ENCODE results near the gene SYT2.
A peak's percentile ranks its signal among the peaks of the same experiment; 100 is the strongest.

The SYT2 gene

DNA sequence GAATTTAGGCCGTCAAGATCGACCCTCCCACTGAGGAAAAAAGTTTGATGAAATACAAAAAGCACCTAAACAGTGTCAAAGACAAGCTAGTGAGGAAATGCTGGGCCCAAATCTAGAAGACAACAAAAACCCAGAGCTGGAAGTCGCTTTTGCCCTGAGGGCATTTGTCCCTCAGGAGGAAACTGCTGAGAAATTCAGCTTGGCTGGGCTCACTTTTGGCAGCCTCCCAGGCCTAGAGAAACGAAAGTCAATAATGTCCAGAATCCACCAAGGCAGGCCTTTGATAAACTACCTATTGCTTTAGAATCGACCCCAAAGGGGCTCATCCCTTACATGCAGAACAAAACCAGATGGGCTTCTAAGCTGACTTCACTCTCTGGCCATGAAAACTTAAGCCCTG is 38.9 kb downstream of the SYT2 start:
- DNase-seq = no peak

DNA sequence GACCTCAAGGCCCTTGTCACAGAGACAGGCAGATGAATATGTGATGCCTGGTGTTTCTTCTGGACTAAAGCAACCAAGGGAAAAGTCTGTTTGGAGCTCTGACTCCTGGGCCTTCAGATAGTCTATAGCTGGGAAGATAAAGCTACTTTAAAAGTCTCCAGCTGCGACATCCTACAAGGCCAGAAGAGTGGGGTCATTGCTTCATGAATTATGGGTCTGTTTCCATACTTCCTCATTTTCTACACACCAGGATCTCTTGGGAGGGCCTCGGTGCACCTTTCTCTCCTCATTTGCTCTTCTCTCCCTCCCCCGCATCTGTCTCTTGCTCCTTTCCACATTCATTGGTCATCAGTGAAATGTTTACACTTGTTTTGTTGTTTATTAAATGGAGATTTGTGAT is 44.8 kb downstream of the SYT2 start:
- no peak for DNase-seq

DNA sequence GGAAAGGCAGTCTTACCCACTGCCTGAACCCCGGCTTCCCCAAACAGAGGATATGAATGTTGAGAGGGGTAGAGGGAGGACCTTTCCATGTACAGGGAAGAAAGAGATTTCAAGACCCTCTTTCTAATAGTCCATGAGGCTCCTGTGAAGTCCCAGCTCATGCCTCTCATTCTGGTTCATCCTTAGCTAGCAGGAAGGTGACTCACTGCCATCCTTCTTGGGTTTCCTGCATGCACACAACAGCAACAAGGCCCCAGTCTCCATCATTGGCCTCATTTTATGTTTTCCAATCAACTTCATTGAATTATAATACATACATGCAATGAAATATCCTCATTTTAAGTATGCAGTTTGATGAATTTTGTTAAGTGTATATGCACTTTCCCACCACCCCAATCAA is 46.2 kb downstream of the SYT2 start:
- no peak for DNase-seq

DNA sequence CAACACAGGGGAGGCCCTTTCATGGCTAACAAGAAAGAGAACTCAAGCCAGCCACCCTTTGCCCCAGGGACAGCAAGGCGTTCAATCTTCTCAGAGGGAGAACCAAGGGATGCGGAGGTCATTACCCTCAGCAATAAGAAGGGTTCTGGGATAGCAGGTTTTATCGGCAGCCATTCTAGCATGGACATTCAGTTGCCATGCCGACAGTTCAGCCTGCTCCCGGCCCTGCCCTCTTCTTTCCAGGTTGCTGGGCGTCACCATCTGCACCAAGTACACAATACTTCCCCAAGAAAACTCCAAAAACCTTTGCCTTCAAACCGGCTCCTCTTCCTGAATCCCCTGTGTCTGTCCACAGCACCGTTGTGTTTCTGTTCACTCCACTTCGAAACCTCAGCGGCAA is 47.1 kb downstream of the SYT2 start:
- DNase-seq = no peak

DNA sequence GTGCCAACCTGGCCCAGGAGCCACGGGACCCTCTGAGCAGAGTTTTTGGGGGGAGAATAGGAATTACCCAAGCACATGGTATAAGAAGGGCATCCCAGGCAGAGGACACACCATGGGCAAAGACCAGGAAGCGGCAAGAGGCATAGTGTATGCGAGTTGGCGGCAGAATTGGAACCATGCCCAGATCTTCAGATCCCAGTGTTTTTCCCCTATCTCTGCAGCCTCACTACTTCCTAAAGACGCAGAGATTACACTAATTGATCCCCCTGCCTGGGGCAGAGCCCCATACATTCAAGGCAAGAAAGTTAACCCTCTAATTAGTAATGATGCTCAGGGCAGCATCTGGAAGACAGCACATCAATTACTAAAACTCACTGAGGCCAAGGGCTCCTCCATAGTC is 48.2 kb downstream of the SYT2 start:
- DNase-seq = no peak

DNA sequence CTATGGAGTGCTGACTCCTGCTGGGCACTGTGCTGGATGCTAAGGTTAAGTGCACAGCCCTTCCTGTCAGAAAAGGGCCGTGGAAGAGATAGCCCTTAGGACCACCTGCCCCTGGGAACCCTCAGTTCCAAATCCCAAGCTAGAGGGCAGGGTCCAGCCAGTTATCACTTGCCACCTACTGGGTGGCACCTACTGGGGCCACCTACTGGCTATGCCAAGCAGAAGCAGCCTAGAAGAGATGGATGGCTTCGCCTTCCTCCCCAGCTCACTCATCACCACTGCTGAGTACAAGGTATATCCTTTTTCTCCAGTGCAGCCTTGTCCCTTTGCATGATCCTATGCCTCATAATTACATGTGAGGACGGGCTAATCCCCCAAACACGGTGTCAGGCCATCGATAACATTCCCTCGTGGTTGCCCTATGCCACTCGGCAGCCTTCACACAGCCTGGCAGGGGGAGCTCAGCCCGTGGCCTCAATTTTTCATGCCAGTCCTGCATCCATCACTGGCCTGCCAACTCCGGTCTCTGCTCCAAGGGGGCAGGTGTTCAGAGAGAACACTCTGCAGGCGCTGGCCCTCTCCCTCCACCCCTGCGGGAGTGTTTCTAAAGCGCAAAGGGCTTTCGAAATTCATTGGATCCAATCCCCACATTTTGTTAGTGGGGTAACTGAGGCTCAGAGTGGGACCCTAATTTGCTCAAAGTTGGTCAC is 49.0 kb downstream of the SYT2 start:
- no peak for DNase-seq

DNA sequence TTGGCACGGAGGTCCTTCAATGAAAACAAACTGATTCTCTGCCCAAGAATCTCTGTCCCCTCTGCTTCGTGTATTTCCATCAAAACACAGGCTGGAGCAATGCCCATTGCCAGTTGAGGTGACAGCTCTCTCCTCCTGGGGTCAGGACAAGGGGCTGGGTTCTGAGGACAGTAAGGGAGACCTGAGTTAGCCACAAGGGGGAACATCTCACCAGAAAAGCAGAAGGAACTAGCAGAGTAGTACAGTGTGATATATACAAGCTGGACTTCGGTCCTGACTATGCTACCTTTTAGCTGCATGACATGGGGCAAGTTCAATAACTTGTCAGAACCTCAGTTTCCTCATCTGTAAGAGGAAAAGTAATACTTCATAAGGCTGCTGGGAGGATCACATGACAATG is 50.3 kb downstream of the SYT2 start:
- no peak for DNase-seq

DNA sequence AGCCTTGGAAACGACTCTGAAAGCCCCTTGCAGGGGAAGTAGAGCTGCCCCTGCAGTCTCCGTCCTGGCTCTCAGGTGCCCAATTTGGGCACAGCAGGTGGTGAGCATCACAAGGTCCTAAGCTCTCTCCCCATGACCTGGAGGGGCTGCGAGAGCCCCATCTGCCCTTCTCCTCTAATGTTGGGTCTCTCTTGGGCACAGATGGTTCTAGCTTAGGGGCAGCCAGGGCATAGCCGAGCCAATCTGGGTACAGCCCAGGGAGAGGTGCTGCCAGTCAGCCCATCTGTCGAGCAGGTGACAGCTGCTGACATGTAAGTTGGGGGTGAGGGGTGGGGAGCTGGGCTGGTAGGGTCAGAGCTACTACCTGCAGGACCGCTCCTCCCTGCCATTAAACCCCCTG is 50.7 kb downstream of the SYT2 start:
- no peak for DNase-seq

DNA sequence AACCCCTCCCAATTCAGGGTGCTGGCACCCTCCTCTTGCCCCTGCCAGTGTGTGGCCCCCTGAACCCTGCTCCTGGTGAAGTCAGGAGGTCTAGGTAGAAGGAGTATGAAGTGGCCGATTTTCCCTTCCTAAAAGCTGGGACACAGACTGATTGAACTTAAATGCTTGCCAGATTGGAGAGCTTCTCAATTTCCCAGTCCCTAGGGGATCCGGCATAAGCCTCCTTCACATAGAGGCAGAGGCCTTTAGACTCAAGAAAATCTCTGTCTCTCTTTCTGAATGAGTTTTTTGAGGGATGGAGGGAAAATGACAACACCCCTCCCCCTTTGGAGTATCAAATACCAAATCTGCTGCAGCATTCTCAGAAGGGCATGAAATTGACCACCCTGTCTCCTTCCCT is 51.5 kb downstream of the SYT2 start:
- DNase-seq = no peak

DNA sequence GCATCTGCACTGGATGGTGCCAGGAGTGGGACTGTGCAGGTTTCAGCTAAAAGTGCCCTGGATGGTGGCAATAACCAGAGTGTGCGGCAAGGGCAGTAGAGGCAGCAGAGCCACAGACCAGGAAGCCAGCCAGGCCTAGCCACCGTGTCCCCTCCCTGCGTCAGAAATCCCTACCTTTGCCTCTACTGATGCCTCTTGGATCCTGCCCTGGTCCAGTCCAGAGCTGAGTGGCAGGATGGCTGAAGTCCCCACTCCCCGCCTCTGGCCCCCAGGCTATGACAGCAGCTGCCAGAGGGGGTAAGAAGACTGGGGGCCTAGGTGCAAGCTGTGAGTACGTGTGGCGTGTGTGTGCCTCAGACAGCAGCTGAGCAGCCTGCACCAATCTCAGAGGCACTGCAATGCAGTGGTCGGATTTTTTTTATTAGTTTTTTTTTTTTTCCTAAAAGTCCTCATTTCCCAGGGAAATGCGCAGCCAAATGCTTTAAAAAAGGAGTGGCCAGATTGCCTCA is 51.9 kb downstream of the SYT2 start:
- DNase-seq = no peak

DNA sequence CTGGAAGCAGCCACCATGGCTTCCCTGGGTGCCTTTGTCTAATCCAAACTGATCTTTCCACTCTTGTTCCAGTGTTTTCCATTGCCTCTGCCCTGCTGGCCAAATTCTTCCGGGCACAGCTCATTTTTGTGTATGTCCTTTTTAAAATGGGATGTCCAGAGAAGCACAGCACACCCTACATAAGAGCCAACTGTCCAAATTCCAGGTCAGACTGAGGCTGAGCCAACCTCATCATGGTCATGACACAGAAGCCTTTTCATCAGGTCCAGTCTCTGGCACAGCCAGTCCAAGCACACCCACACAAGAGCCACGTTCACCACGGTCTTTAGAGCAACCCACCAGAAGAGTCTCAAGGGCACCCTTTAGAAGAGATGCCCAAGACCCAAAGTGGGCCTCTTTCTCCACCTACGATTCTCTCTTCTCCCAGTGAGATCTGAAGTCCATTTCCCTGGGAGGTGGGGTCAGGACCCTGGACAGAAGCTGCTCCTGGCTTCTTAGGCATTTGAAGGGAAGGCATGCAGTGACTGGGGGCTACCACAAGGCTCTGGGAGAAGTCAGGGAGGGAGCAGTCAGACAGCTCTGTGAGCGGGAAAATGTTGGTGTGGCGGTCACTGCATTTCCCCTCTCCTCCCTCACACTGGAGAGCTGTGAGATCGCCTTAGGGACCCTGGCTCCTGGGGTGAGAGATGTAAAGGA is 53.2 kb downstream of the SYT2 start:
- DNase-seq = no peak

DNA sequence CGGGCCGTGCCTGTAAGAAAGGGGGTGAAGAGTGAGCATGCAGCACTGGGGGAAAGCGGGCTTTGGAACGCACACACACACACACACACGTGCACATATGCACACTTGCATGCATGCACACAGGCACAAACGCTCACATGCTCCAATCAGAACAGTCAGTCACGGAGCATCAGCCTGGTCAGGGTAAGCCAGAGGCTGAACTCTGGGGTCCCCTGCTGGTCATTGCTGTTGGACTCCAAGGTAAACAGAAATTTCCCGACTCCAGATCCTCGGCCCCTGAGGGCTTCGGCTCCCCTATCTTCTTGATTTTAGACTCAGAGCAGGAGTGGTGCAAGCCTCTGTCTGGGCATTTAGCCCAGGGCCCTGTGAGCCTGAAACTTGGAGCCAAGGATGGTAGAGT is 54.2 kb downstream of the SYT2 start:
- no peak for DNase-seq

DNA sequence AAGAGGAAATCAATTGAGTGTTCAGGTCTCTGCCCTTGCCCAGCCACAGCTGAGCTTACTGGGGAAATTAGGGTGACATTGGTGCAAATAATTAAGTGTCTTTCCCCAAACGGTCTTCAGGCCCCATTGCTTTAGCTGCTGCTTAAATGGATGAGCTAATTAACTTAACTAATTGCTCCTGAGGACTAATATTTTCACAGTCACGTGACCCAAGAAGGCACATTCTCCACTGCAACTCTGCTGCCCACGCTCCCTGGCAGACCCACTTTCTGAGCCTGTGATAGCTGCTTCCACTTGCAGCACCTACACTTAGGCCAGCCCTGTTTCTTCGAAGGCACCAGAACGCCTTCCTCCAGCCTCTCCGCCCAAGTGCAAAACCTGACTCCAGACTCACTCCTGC is 56.2 kb downstream of the SYT2 start:
- DNase-seq = no peak

DNA sequence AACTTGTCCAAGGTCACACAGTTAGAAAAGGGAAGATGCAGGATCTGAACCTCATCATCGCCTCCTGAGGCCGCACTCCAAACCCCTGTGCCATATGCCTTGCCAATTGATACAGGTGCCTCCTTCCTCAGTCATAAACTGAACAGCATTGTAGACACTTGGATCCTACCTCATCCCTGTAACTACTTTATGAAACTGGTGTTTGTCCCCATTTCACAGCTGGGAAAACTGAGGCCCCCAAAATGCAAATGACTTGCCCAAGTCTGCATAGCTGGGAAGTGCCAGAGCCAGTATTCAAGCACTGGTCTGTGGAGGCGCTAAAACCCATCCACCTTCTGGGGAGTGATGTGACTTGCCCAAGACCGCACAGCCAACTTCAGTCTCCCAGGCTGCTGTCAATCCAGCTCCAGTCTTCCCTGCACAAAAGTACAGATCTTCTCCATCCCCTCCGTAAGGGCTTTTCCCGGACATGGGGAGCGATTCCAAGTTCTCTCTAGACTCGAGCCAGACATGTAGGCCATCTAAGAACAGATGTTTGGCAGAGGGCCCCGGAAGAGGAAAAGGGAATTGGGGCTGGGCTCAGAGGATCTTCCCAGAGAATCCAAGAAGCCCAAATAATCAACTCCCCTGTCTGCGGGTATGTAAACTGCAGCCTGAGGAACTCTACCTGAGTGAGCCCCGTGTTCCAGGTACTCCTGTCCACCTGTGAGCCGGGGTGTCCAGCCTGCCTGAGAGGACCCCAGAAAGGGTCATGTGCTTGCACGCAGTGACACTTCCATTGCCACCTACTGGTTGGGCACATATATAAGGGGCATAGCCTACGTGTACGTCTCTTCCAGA is 60.5 kb downstream of the SYT2 start:
- DNase-seq = no peak

DNA sequence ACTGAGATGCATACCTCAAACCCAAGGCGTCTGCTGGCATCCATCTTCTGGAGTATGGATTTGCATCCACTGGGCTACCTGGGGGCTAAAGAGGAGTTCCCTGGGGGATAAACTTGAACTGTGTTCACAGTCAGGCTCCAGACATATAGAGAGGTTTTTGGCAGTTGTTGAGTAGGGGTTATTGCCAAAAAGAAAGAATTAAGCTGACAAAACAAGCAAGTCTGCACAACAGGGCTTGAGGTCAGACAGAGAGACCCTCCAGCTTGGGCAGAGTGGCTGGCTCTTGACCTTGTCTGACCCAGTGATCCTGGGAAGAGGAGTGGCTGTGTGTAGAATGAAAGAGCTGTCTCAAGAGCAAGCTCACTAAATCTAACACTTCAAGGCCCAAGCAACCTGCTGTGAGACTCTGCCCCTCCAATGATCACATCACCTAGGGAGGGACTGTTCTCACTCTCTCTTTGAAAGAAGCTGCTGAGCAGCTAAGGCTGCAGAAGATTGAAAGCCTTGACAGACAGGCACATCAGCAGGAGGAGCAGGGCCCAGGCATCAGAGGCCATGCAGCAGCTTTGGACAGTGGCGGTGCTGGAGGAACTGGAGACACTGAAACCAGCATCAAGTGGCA is 61.5 kb downstream of the SYT2 start:
- DNase-seq = no peak

DNA sequence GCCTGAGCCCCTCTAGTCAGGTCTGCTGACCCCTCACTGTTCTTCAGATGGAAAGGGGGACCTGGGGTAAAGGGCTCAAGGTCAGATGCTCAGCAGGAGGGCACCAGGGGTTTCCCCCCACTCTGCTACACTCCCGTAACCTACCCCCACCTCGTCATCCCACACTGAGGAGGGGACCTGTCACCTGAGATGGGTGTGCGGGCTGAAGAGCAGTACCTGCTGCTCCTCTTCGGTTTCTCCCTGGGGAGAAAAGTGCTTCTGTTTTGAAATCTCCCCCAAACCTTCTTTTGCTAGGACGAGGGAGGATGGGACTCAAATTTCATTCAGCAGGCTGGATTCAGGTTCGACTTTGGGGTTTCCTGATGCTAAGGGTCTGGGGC is 65.2 kb downstream of the SYT2 start:
- no peak for DNase-seq

DNA sequence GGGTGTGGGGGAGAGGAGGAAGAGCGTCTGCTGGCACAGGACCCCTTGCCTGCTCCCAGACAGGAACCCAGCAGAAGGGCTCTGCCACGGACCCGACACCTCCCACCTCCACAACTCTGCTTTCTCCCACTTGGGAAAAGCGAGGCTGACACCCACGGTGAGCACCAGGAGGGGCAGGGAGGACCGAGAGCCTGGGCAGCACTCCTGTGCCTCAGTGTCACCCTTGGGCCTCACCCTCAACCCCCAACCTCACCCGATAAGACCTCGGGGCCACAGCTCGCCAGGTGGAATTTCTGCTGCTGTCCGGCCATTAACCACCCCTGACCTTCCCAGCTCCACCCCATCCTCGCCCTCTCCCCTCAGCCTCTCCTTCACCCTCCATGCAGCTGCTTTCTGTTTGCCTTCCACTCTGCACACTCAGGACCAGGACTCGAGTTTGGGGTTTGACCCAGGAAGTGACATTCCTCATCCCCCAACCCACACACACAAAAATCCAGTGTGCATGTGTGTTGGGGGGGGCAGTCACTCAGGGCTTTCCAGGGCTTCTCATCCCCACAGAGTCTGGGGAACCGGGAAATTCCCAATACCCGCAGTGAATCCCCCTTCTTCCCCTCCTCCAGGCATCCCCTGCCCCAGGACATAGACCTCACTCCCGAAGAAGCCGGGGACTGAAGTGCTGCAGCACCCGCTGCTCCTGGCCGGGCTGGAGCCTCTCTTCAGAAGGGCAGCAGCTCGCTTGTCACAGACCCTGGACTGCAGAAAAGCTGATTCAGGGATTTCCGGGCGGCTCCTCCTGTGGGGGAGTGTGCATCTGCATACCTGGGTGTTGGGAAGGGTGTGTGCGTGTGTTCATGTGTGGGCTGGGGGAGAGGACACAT is 65.8 kb downstream of the SYT2 start:
- DNase-seq = no peak

DNA sequence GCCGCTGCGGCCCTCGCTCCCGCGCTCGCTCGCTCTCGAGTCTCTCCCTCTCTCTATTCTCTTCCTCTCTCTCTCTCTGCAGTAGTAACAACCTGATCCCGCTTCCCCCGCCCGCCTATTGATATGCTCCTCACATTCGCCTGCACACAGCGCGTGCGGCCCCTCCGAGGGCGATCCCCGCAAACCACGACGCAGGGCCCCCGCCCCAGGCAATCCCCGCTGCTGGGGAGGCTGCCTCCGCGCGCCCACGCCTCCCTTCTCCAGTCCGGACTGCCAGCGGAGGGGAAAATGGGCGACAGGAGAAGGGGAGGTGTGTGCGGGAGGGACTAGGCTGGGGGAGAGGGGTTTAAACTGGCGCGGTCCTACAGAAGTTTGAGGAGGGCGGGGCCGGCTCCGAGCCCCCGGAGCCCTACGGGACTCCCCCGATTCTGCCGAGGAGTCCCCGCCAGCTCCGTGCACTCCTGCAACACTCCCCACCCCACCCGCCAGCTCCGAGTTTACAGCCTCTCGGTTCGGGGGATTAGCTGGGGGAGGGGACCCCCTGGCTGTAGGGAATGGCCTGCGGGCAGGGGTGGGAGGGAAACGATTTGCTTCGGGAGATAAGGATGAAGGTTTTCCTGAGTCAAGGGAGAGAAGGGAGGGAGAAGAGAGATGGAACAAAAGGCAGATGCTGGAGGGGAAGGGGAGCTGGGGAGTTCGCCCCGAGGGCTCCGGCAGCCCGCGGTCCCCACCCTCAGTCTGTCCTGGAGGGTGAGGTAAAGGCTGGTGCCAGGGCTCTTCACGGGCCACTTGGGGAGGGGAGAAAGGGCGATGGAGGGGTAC is 66.6 kb downstream of the SYT2 start:
- peak; percentile 28 for DNase-seq

DNA sequence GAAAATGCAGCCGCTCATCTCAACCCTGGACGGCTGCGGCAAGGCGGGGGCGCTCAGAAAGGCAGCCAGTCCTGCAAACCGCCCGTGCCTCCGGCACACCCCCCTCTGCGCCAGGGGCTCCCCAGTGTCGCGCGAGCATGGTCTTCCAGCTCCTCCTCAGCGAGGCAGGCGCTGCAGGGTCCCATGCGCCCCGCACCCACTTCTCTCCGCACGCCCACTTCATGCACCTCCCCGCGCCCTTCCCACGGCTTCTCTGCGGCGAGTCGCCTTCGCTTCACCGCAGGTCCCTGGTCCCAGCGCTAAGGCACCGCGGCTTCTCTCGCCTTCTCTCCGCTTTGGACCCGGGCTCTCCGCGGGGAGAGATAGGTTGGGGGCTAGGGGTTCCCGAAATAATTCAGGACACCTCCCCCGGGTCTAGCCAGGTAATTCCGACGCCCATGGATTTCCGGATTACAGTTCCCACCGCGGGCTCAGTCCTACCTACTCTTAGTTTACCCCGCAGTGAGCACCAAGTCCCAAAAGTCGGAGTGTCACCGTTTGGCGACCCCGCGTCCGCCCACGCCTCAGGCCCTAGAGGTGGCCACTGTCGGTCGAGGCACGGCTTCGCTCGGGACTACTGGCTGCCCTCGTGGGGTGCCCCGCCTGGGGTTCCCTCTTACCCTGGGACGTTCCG is 67.5 kb downstream of the SYT2 start:
- no peak for DNase-seq

DNA sequence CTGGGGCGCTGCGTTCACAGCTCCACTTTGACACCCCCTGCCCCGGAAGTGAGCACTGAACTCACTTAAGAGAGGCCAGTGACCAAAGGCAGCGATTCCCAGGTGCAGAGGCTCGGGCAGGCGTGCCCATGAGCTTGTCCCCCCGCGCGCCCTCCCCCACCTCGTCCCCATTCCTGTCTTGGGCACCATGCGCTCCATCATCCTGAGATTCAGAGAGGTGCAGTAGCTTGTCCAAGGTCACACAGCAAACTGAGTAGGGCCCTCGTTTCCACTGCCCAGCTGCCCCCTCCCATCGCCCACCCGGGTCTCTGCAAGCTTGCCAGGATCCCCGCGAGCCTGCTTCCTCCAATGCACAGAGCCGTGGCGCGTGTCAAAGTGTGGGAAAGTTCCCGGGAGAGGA is 68.0 kb downstream of the SYT2 start:
- DNase-seq = no peak

DNA sequence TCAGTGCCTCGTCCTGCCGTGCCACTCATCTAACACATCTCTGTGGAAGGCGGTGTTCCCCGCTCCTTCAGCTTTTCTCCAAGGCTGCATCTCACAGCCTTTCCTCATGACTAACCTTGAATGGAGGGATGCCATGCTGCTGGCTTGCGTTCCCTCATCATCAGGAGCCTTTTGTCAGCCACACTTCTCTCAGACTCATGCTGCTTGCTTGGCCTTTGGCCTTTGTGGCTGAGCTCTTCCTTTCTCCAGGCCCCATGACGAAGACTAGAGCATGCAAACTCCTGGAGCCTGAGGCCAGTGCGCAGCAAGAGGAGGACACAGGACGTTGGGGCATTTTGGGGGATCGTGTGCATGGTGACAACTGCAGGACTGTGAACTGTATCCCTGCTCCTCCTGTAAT is 70.8 kb downstream of the SYT2 start:
- no peak for DNase-seq
